Lung (tissue), 12 donors: Measurements from ENCODE around the gene SLC9A9. TPM values are rescaled to one million over a fixed set of nuclear protein-coding genes. Genes with fewer than 3 reads are reported as not detected.

ENCODE experiments used
- ATAC-seq: fragments of 200-7000 bp; cut with Tn5 transposase; one replicate; pipeline ENCODE4 v1.9.1; 2020; ENCODE audit warnings: moderate number of reproducible peaks; ENCODE audit not compliant: insufficient read depth, low FRiP score
- DNase-seq, 3 donors: peaks; one replicate each; pipeline ENCODE4 v3.0.0-alpha.2; 2013 to 2017
- H3K27ac ChIP-seq, 2 donors: one replicate each; pipeline ENCODE4 v1.5.1; 2013; ENCODE audit warnings: mild to moderate bottlenecking in 2 of 2, moderate library complexity in 2 of 2, control low read depth in 1 of 2, inconsistent platforms in 1 of 2, low read depth in 1 of 2, low read length in 1 of 2
- H3K27me3 ChIP-seq, 3 donors: one replicate each; pipeline ENCODE4 v1.5.1; 2013; ENCODE audit warnings: low read length in 2 of 3; ENCODE audit not compliant: control insufficient read depth in 3 of 3, insufficient read depth in 3 of 3
- H3K36me3 ChIP-seq, 4 donors: one replicate each; pipeline ENCODE4 v1.5.1; 2013; ENCODE audit warnings: low read length in 4 of 4, mild to moderate bottlenecking in 1 of 4, moderate library complexity in 1 of 4; ENCODE audit not compliant: control insufficient read depth in 4 of 4, insufficient read depth in 4 of 4
- H3K4me1 ChIP-seq, 5 donors: one replicate each; pipeline ENCODE4 v1.5.1; 2013; ENCODE audit warnings: low read length in 5 of 5, mild to moderate bottlenecking in 2 of 5, moderate library complexity in 1 of 5; ENCODE audit not compliant: control insufficient read depth in 5 of 5, insufficient read depth in 5 of 5
- H3K4me3 ChIP-seq: one replicate; pipeline ENCODE4 v1.5.1; 2013; ENCODE audit warnings: mild to moderate bottlenecking, control low read depth, moderate library complexity
- H3K9ac ChIP-seq, 2 donors: one replicate each; pipeline ENCODE4 v1.5.1; 2013; ENCODE audit warnings: low read length in 2 of 2, control low read depth in 1 of 2; ENCODE audit not compliant: insufficient read depth in 1 of 2
- H3K9me3 ChIP-seq, 4 donors: one replicate each; pipeline ENCODE4 v1.5.1; 2013; ENCODE audit warnings: low read length in 3 of 4, mild to moderate bottlenecking in 1 of 4, moderate library complexity in 1 of 4; ENCODE audit not compliant: control insufficient read depth in 4 of 4, insufficient read depth in 3 of 4
- WGBS, 2 donors: extraction: QIAGEN DNeasy Blood & Tissue Kit; methylation state at CpG; one replicate each; pipeline ENCODE4 v1.1.7; 2013; 5-methylcytosine and 5-hydroxymethylcytosine counted together
- polyA plus RNA-seq, 2 donors: library from polyadenylated mRNA; stranded (reverse); fragments of 200-250 nt; gene quantifications; one replicate each; pipeline ENCODE4 v1.2.1, GENCODE V29; 2013
- total RNA-seq, 2 donors: library from RNA; depleted of rRNA in 1 of 2; stranded (reverse); fragments of >200 nt in 1 of 2; gene quantifications; one replicate each; pipeline ENCODE4 v1.2.1, GENCODE V29; 2014 to 2021
- TF ChIP-seq, protein P1 (sequence below): IDR thresholded peaks from 2 replicates; pipeline ENCODE4 v1.5.1; 2012; ENCODE audit warnings: mild to moderate bottlenecking; ENCODE audit errors: control extremely low read depth, extremely low read depth
- donor health status: control.
- donor health status: control.
- donor health status: Bipolar disorder and iron deficiency.
- donor health status: healthy.
- donor health status: DM: yes; HTN: yes; CAD: no.

The SLC9A9 gene
- total and polyA plus RNA-seq, 4 donors, result 2.2 to 66.3 (median 8.2) TPM

- Histone ChIP-seq H3K27ac (no peak overlapping the region), H3K4me1 (peaks cover 0 to 9% (median 2%) of the 10 kb centered on the region in 5 donors), H3K9ac (no peak overlapping the region), H3K9me3 (no peaks in the 10 kb centered on the region), H3K36me3 (no peaks in the 10 kb centered on the region), H3K4me3 (no peak overlapping the region), H3K27me3 (no peaks in the 10 kb centered on the region)
- TF ChIP-seq, protein P1, sequence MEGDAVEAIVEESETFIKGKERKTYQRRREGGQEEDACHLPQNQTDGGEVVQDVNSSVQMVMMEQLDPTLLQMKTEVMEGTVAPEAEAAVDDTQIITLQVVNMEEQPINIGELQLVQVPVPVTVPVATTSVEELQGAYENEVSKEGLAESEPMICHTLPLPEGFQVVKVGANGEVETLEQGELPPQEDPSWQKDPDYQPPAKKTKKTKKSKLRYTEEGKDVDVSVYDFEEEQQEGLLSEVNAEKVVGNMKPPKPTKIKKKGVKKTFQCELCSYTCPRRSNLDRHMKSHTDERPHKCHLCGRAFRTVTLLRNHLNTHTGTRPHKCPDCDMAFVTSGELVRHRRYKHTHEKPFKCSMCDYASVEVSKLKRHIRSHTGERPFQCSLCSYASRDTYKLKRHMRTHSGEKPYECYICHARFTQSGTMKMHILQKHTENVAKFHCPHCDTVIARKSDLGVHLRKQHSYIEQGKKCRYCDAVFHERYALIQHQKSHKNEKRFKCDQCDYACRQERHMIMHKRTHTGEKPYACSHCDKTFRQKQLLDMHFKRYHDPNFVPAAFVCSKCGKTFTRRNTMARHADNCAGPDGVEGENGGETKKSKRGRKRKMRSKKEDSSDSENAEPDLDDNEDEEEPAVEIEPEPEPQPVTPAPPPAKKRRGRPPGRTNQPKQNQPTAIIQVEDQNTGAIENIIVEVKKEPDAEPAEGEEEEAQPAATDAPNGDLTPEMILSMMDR, result no peak
- no peak for DNase-seq
- ATAC-seq, result no peak
Measured at GRCh38 chr3:143383421-143383820, 464.8 kb downstream of the SLC9A9 start.

GRCh38 chr3:143382816-143383215 is 465.5 kb downstream of the SLC9A9 start:
- peaks cover 0 to 9% (median 2%) of the 10 kb centered on the region in 5 donors for H3K4me1 ChIP-seq
- H3K9me3 ChIP-seq, result no peaks in the 10 kb centered on the region
- TF ChIP-seq, protein P1, result no peak
- no peaks in the 10 kb centered on the region for H3K36me3 ChIP-seq
- H3K4me3 ChIP-seq, result no peak overlapping the region
- H3K27ac ChIP-seq, result no peak overlapping the region
- H3K9ac ChIP-seq, result no peak overlapping the region
- WGBS, 2 donors, result 94 to 100% methylated on average over 1 of the region's 1 CpG
- DNase-seq (peak in 1 of 3 donors; percentile 13), ATAC-seq (no peak)
- H3K27me3 ChIP-seq, result no peaks in the 10 kb centered on the region

- H3K27ac ChIP-seq, result no peak overlapping the region
- TF ChIP-seq, protein P1, result no peak
- no peak for DNase-seq
Measured at GRCh38 chr3:143380449-143380848, 467.8 kb downstream of the SLC9A9 start.

GRCh38 chr3:143375698-143376097 is 472.6 kb downstream of the SLC9A9 start:
- H3K27me3 ChIP-seq, result no peaks in the 10 kb centered on the region
- TF ChIP-seq, protein P1, result no peak
- 96 to 99% methylated on average over 1 of the region's 1 CpG for WGBS, 2 donors
- DNase-seq, result no peak
- no peaks in the 10 kb centered on the region for H3K4me1 ChIP-seq
- no peaks in the 10 kb centered on the region for H3K36me3 ChIP-seq
- H3K4me3 ChIP-seq, result no peak overlapping the region
- no peaks in the 10 kb centered on the region for H3K9me3 ChIP-seq
- no peak for ATAC-seq
- H3K9ac ChIP-seq, result no peak overlapping the region
- H3K27ac ChIP-seq, result no peak overlapping the region

More at GRCh38 chr3:143380449-143380848, 467.8 kb downstream of the SLC9A9 start:
- Histone ChIP-seq H3K4me3 (no peak overlapping the region), H3K9me3 (no peaks in the 10 kb centered on the region), H3K9ac (no peak overlapping the region), H3K4me1 (peaks cover 0 to 9% (median 2%) of the 10 kb centered on the region in 5 donors), H3K27me3 (no peaks in the 10 kb centered on the region), H3K36me3 (no peaks in the 10 kb centered on the region)
- ATAC-seq, result no peak
